Forelimb muscle (tissue), 1 donor: Measurements from ENCODE around the gene C1R. TPM values are rescaled to one million over a fixed set of nuclear protein-coding genes. Genes with fewer than 3 reads are reported as not detected.
"Not testable (repeated sequence)": the region's sequence is repeated elsewhere in the genome, so short reads cannot be mapped to it uniquely, and the experiment has no call there.

Experiments
- DNase-seq: peaks from one replicate; pipeline ENCODE4 v3.0.0-alpha.2; 2013; ENCODE audit warnings: low read depth
- polyA plus RNA-seq: library from polyadenylated mRNA; unstranded; fragments of 120-200 nt; gene quantifications from one replicate; pipeline ENCODE4 v1.2.1, GENCODE V29; 2013; ENCODE audit not compliant: insufficient read length

Gene C1R
- polyA plus RNA-seq, 1 donor = 80.9 TPM

DNA sequence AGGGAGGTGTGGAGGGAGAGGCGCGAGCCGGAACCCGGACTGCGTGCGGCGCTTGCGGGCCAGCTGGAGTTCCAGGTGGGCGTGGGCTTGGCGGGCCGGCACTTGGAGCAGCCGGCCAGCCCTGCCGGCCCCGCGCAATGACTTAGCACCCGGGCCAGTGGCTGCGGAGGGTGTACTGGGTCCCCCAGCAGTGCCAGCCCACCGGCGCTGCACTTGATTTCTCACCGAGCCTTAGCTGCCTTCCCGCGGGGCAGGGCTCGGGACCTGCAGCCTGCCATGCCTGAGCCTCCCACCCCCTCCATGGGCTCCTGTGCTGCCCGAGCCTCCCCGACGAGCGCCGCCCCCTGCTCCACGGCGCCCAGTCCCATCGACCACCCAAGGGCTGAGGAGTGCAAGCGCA lies 54.8 kb downstream of the C1R start:
- DNase-seq = not testable (repeated sequence)

- no peak for DNase-seq
These were observed 56.8 kb downstream of the C1R start for GRCh38 chr12:7035463-7035862.

GRCh38 chr12:7034464-7034863 lies 57.8 kb downstream of the C1R start:
- DNase-seq = no peak

DNA sequence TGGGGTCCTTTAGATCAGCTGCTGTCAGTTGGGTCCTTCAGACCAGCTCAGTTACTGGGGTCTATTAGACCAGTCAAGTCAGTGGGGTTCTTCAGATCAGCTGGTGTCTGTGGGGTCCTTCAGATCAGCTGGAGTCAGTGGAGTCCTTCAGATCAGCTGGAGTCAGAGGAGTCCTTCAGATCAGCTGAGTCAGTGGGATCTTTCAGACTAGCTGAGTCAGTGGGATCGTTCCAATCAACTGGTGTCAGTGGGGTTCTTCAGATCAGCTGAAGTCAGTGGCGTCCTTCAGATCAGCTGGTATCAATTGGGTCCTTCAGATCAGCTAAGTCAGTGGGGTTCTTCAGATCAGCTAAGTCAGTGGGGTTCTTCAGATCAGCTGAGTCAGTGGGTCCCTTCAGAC lies 59.3 kb downstream of the C1R start:
- DNase-seq = no peak

- DNase-seq = no peak
These were observed 60.9 kb downstream of the C1R start for GRCh38 chr12:7031306-7031705.

Other genes starting within 250 kb of the C1R start
- 17.5 TPM for gene CDCA3, start 241.2 kb downstream of the C1R start, polyA plus RNA-seq
- 62.2 TPM for gene USP5, start 240.3 kb downstream of the C1R start, polyA plus RNA-seq
- 1,115 TPM for gene TPI1, start 224.9 kb downstream of the C1R start, polyA plus RNA-seq
- gene SPSB2, start 219.1 kb downstream of the C1R start, polyA plus RNA-seq = 8.9 TPM
- 10.5 TPM for gene LRRC23, start 187.6 kb downstream of the C1R start, polyA plus RNA-seq
- gene ENO2, start 177.9 kb downstream of the C1R start, polyA plus RNA-seq = 6.1 TPM
- gene ATN1, start 164.5 kb downstream of the C1R start, polyA plus RNA-seq = 70.4 TPM
- not detected for gene RNU7-1, start 148.6 kb downstream of the C1R start, polyA plus RNA-seq
- 155 TPM for gene C12orf57, start 148.4 kb downstream of the C1R start, polyA plus RNA-seq
- 5.0 TPM for gene PTPN6, start 141.1 kb downstream of the C1R start, polyA plus RNA-seq
- gene PHB2, start 121.8 kb downstream of the C1R start, polyA plus RNA-seq = 304 TPM
- gene EMG1, start 121.5 kb downstream of the C1R start, polyA plus RNA-seq = 28.8 TPM
- gene LPCAT3, start 74.0 kb downstream of the C1R start, polyA plus RNA-seq = 20.1 TPM
- gene C1S, start 31.7 kb downstream of the C1R start, polyA plus RNA-seq = 66.4 TPM
- 10.5 TPM for gene C1RL, start 16.8 kb upstream of the C1R start, polyA plus RNA-seq
- gene RBP5, start 36.4 kb upstream of the C1R start, polyA plus RNA-seq = 2.4 TPM
- gene CLSTN3, start 37.9 kb upstream of the C1R start, polyA plus RNA-seq = 13.5 TPM
- 40.0 TPM for gene PEX5, start 97.2 kb upstream of the C1R start, polyA plus RNA-seq
- gene ACSM4, start 211.6 kb upstream of the C1R start, polyA plus RNA-seq = 0.09 TPM